8988T (cell line): ENCODE results near the gene FGFBP1.
A peak's percentile ranks its signal among the peaks of the same experiment; 100 is the strongest.

Experiments
- DNase-seq: peaks from one replicate; pipeline ENCODE4 v3.0.0; 2011

FGFBP1 gene

GRCh38 chr4:15938640-15939039 is at the start of gene FGFBP1:
Gene FGFBP1, minus strand, starts transcription at chr4:15938740. Its CDS starts 2,108 bp downstream, at chr4:15936632.
- DNase-seq: no peak

- DNase-seq: no peak
Measured at GRCh38 chr4:15988222-15988621, 49.7 kb upstream of the FGFBP1 start.

- DNase-seq: no peak
Measured at GRCh38 chr4:15986907-15987306, 48.4 kb upstream of the FGFBP1 start.

GRCh38 chr4:15983610-15984009 is 45.1 kb upstream of the FGFBP1 start:
- no peak for DNase-seq

GRCh38 chr4:15982842-15983524 is 44.4 kb upstream of the FGFBP1 start:
- DNase-seq: no peak

- DNase-seq: no peak
Measured at GRCh38 chr4:15976456-15977447, 38.2 kb upstream of the FGFBP1 start.

GRCh38 chr4:15971068-15971801 is 32.7 kb upstream of the FGFBP1 start:
- no peak for DNase-seq

GRCh38 chr4:15968551-15969300 is 30.2 kb upstream of the FGFBP1 start:
- no peak for DNase-seq

GRCh38 chr4:15965325-15965724 is 26.8 kb upstream of the FGFBP1 start:
- DNase-seq: no peak

- no peak for DNase-seq
Measured at GRCh38 chr4:15964159-15964558, 25.6 kb upstream of the FGFBP1 start.

- no peak for DNase-seq
Measured at GRCh38 chr4:15963576-15963975, 25.0 kb upstream of the FGFBP1 start.

- DNase-seq: peak; percentile 63
Measured at GRCh38 chr4:15963001-15963451, 24.5 kb upstream of the FGFBP1 start, which contains the start of gene FGFBP2. Gene FGFBP2, minus strand, starts transcription at chr4:15963175. Its CDS starts 46 bp downstream, at chr4:15963129.

GRCh38 chr4:15961781-15962510 is 23.4 kb upstream of the FGFBP1 start:
- DNase-seq: no peak

- no peak for DNase-seq
Measured at GRCh38 chr4:15958562-15958961, 20.0 kb upstream of the FGFBP1 start.

GRCh38 chr4:15956179-15956850 is 17.8 kb upstream of the FGFBP1 start:
- no peak for DNase-seq

GRCh38 chr4:15955670-15956069 is 17.1 kb upstream of the FGFBP1 start:
- DNase-seq: no peak

- no peak for DNase-seq
Measured at GRCh38 chr4:15953625-15954024, 15.1 kb upstream of the FGFBP1 start.

- no peak for DNase-seq
Measured at GRCh38 chr4:15951781-15952180, 13.2 kb upstream of the FGFBP1 start.

GRCh38 chr4:15948826-15949225 is 10.3 kb upstream of the FGFBP1 start:
- no peak for DNase-seq

- DNase-seq: no peak
Measured at GRCh38 chr4:15947684-15948083, 9.1 kb upstream of the FGFBP1 start.

- no peak for DNase-seq
Measured at GRCh38 chr4:15945516-15945915, 7.0 kb upstream of the FGFBP1 start.
